CD14-positive monocyte (primary cell): ENCODE results near the gene SYT10. TPM values are rescaled to one million over a fixed set of nuclear protein-coding genes. Genes with fewer than 3 reads are reported as not detected.

Experiments
- DNase-seq, 3 donors: peaks; one replicate each; pipeline ENCODE4 v3.0.0-alpha.2; 2011 to 2022
- H2AFZ ChIP-seq: 2 replicates; pipeline ENCODE4 v1.6.0; 2012; ENCODE audit warnings: mild to moderate bottlenecking, low read depth, low read length, inconsistent platforms; ENCODE audit not compliant: insufficient read depth, poor library complexity, severe bottlenecking
- H3K27ac ChIP-seq, 2 donors: 1 replicate in 1 of 2; 2 replicates in 1 of 2; pipeline ENCODE4 v1.5.1; 2012 to 2013; ENCODE audit warnings: low read length in 2 of 2, control low read depth in 1 of 2, inconsistent platforms in 1 of 2, low read depth in 1 of 2, mild to moderate bottlenecking in 1 of 2
- H3K27me3 ChIP-seq, 2 donors: one replicate each; pipeline versions ENCODE4 v1.6.0 to v1.6.1; 2011 to 2013; ENCODE audit warnings: low read length in 2 of 2; ENCODE audit not compliant: control insufficient read depth in 2 of 2, insufficient read depth in 2 of 2
- H3K36me3 ChIP-seq, 2 donors: replicated peaks in 1 of 2; 1 replicate in 1 of 2; 2 replicates in 1 of 2; pipeline versions ENCODE4 v1.5.1 to v1.6.1; 2012 to 2013; ENCODE audit warnings: low read length in 2 of 2, control low read depth in 1 of 2, inconsistent platforms in 1 of 2, mild to moderate bottlenecking in 1 of 2; ENCODE audit not compliant: insufficient read depth in 2 of 2, control insufficient read depth in 1 of 2
- H3K4me1 ChIP-seq, 2 donors: 1 replicate in 1 of 2; 2 replicates in 1 of 2; pipeline versions ENCODE4 v1.5.1 to v1.6.1; 2012 to 2013; ENCODE audit warnings: low read length in 2 of 2, control low read depth in 1 of 2, inconsistent platforms in 1 of 2, mild to moderate bottlenecking in 1 of 2, moderate library complexity in 1 of 2; ENCODE audit not compliant: insufficient read depth in 2 of 2, control insufficient read depth in 1 of 2
- H3K4me2 ChIP-seq: replicated peaks from 2 replicates; pipeline ENCODE3; 2012; ENCODE audit warnings: low read length, moderate library complexity, mild to moderate bottlenecking; ENCODE audit not compliant: poor library complexity, severe bottlenecking; ENCODE audit errors: extremely low read depth
- H3K4me3 ChIP-seq, 3 experiments: fragments of 200-600 bp in 1 of 3; sonication (generic) in 1 of 3; replicated peaks in 1 of 3; 1 replicate in 2 of 3; 2 replicates in 1 of 3; pipeline ENCODE4 v1.5.1; 2011 to 2013; ENCODE audit warnings: low read length in 3 of 3, mild to moderate bottlenecking in 3 of 3, control low read depth in 2 of 3, low read depth in 2 of 3, inconsistent platforms in 1 of 3, moderate library complexity in 1 of 3
- H3K79me2 ChIP-seq: 2 replicates; pipeline ENCODE4 v1.6.0; 2012; ENCODE audit warnings: mild to moderate bottlenecking, control low read depth, inconsistent platforms, low read length, moderate library complexity; ENCODE audit not compliant: insufficient read depth
- H3K9ac ChIP-seq: 2 replicates; pipeline ENCODE4 v1.6.0; 2017; ENCODE audit warnings: low read length, mild to moderate bottlenecking; ENCODE audit not compliant: insufficient read depth, poor library complexity, severe bottlenecking
- H3K9me3 ChIP-seq, 2 donors: replicated peaks in 1 of 2; 1 replicate in 1 of 2; 2 replicates in 1 of 2; pipeline versions ENCODE4 v1.5.1 to v1.6.1; 2012 to 2013; ENCODE audit warnings: low read length in 2 of 2, control low read depth in 1 of 2; ENCODE audit not compliant: control insufficient read depth in 1 of 2, insufficient read depth in 1 of 2
- H4K20me1 ChIP-seq: 2 replicates; pipeline ENCODE4 v1.6.0; 2012; ENCODE audit warnings: mild to moderate bottlenecking, low read length, control low read depth, moderate library complexity; ENCODE audit not compliant: insufficient read depth
- H3K27ac Mint-ChIP-seq, 7 donors: one replicate each; pipeline ENCODE4 v1.8.0; 2020; ENCODE audit warnings: mild to moderate bottlenecking in 7 of 7, mixed read lengths in 7 of 7, moderate library complexity in 6 of 7, inconsistent platforms in 2 of 7
- H3K27me3 Mint-ChIP-seq, 3 donors: one replicate each; pipeline ENCODE4 v1.8.0; 2021 to 2022; ENCODE audit warnings: low read depth in 3 of 3, mild to moderate bottlenecking in 3 of 3, mixed read lengths in 3 of 3, moderate library complexity in 3 of 3, inconsistent platforms in 1 of 3
- H3K36me3 Mint-ChIP-seq, 2 donors: one replicate each; pipeline ENCODE4 v1.8.0; 2020; ENCODE audit warnings: mixed read lengths in 2 of 2, inconsistent platforms in 1 of 2, mild to moderate bottlenecking in 1 of 2
- H3K4me1 Mint-ChIP-seq: one replicate; pipeline ENCODE4 v1.8.0; 2020; ENCODE audit warnings: mild to moderate bottlenecking, mixed read lengths
- H3K4me3 Mint-ChIP-seq, 2 donors: one replicate each; pipeline ENCODE4 v1.8.0; 2020; ENCODE audit warnings: mild to moderate bottlenecking in 2 of 2, mixed read lengths in 2 of 2, moderate library complexity in 1 of 2
- H3K9me3 Mint-ChIP-seq, 7 donors: one replicate each; pipeline ENCODE4 v1.8.0; 2020 to 2022; ENCODE audit warnings: mixed read lengths in 7 of 7, mild to moderate bottlenecking in 6 of 7, moderate library complexity in 6 of 7, inconsistent platforms in 2 of 7
- WGBS: methylation state at CpG from one replicate; pipeline ENCODE4 v1.1.5; 2013; ENCODE audit warnings: missing lambda C conversion rate; ENCODE audit not compliant: insufficient coverage; 5-methylcytosine and 5-hydroxymethylcytosine counted together
- intact Hi-C, 2 donors: fragments of 100-400 bp; cut with micrococcal nuclease; formaldehyde crosslinking; loops; one replicate each; pipeline versions ENCODE4 v1.15.0 to v1.15.1; 2023
- polyA plus RNA-seq, 3 donors: library from polyadenylated mRNA; depleted of rRNA in 1 of 3; unstranded in 2 of 3; stranded (reverse) in 1 of 3; fragments of 300-500 nt in 2 of 3; fragments of >200 nt in 1 of 3; fragmentation: Illumina TruSeq in 2 of 3; gene quantifications; 1 replicate in 2 of 3; 2 replicates in 1 of 3; pipeline ENCODE4 v1.2.3, GENCODE V29; 2012 to 2021
- TF ChIP-seq, protein P1 (sequence below): fragments of 200-600 bp; IDR thresholded peaks from one replicate; pipeline ENCODE4 v1.8.0; 2022; ENCODE audit warnings: antibody characterized with exemption, mild to moderate bottlenecking

Gene SYT10
- polyA plus RNA-seq, 3 donors = not detected

- intact Hi-C loops = no loop called here
- Mint-ChIP-seq H3K4me1 (no peaks in the 10 kb centered on the region), H3K27ac (no peak overlapping the region), H3K4me3 (no peak overlapping the region), H3K27me3 (no peaks in the 10 kb centered on the region), H3K9me3 (peaks cover 0 to 2% (median 0%) of the 10 kb centered on the region in 7 donors), H3K36me3 (no peaks in the 10 kb centered on the region)
- Histone ChIP-seq H2AFZ (no peak overlapping the region), H4K20me1 (no peaks in the 10 kb centered on the region), H3K4me3 (no peak overlapping the region), H3K27ac (no peak overlapping the region), H3K4me1 (no peaks in the 10 kb centered on the region), H3K4me2 (no peak overlapping the region), H3K9ac (no peak overlapping the region), H3K27me3 (no peaks in the 10 kb centered on the region), H3K36me3 (no peaks in the 10 kb centered on the region), H3K9me3 (no peaks in the 10 kb centered on the region), H3K79me2 (no peaks in the 10 kb centered on the region)
- TF ChIP-seq, protein P1, sequence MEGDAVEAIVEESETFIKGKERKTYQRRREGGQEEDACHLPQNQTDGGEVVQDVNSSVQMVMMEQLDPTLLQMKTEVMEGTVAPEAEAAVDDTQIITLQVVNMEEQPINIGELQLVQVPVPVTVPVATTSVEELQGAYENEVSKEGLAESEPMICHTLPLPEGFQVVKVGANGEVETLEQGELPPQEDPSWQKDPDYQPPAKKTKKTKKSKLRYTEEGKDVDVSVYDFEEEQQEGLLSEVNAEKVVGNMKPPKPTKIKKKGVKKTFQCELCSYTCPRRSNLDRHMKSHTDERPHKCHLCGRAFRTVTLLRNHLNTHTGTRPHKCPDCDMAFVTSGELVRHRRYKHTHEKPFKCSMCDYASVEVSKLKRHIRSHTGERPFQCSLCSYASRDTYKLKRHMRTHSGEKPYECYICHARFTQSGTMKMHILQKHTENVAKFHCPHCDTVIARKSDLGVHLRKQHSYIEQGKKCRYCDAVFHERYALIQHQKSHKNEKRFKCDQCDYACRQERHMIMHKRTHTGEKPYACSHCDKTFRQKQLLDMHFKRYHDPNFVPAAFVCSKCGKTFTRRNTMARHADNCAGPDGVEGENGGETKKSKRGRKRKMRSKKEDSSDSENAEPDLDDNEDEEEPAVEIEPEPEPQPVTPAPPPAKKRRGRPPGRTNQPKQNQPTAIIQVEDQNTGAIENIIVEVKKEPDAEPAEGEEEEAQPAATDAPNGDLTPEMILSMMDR = no peak
- no CpG with 5 or more reads among the region's 4 CpGs for WGBS
- DNase-seq = no peak
Measured at GRCh38 chr12:33383503-33383902, 56.1 kb downstream of the SYT10 start.

GRCh38 chr12:33376153-33376552, 63.5 kb downstream of the SYT10 start:
- no peaks in the 10 kb centered on the region for H3K36me3 Mint-ChIP-seq
- H3K36me3 ChIP-seq = no peaks in the 10 kb centered on the region
- H3K9me3 Mint-ChIP-seq = peaks cover 0 to 3% (median 0%) of the 10 kb centered on the region in 7 donors
- H3K27me3 Mint-ChIP-seq = no peaks in the 10 kb centered on the region
- H3K4me2 ChIP-seq = no peak overlapping the region
- no peak overlapping the region for H3K9ac ChIP-seq
- H3K4me3 ChIP-seq = no peak overlapping the region
- no peaks in the 10 kb centered on the region for H3K27me3 ChIP-seq
- no peaks in the 10 kb centered on the region for H4K20me1 ChIP-seq
- H3K27ac Mint-ChIP-seq = no peak overlapping the region
- intact Hi-C loops = no loop called here
- no peak overlapping the region for H2AFZ ChIP-seq
- no CpG with 5 or more reads among the region's 1 CpG for WGBS
- TF ChIP-seq, protein P1 = no peak
- H3K4me1 Mint-ChIP-seq = no peaks in the 10 kb centered on the region
- H3K4me3 Mint-ChIP-seq = no peak overlapping the region
- no peaks in the 10 kb centered on the region for H3K4me1 ChIP-seq
- H3K9me3 ChIP-seq = no peaks in the 10 kb centered on the region
- no peak for DNase-seq
- H3K79me2 ChIP-seq = no peaks in the 10 kb centered on the region
- H3K27ac ChIP-seq = no peak overlapping the region
